Lower lobe of right lung (tissue), 2 donors: ENCODE data around the gene BOLL. TPM values are rescaled to one million over a fixed set of nuclear protein-coding genes. Genes with fewer than 3 reads are reported as not detected.

Experiments
- ATAC-seq, 2 donors: fragments of 200-7000 bp; cut with Tn5 transposase; one replicate each; pipeline ENCODE4 v1.9.1; 2020 to 2022; ENCODE audit warnings: mild to moderate bottlenecking in 2 of 2, moderate library complexity in 2 of 2
- DNase-seq: peaks from one replicate; pipeline ENCODE4 v3.0.0-alpha.2; 2020
- H3K27ac ChIP-seq: fragments of 200-600 bp; one replicate; pipeline ENCODE4 v1.8.0; 2022
- H3K27me3 ChIP-seq: fragments of 200-600 bp; one replicate; pipeline ENCODE4 v1.8.0; 2022; ENCODE audit warnings: low read depth
- H3K36me3 ChIP-seq: fragments of 200-600 bp; one replicate; pipeline ENCODE4 v1.8.0; 2022; ENCODE audit warnings: mild to moderate bottlenecking
- H3K4me1 ChIP-seq: fragments of 200-600 bp; one replicate; pipeline ENCODE4 v1.8.0; 2022
- H3K4me3 ChIP-seq: fragments of 200-600 bp; one replicate; pipeline ENCODE4 v1.8.0; 2022; ENCODE audit warnings: mild to moderate bottlenecking
- H3K9me3 ChIP-seq: fragments of 200-600 bp; one replicate; pipeline ENCODE4 v1.8.0; 2022
- intact Hi-C: fragments of 100-400 bp; cut with DNase I; formaldehyde crosslinking; loops from one replicate; pipeline ENCODE4 v1.11.0; 2022
- total RNA-seq: library from RNA; stranded (reverse); fragmentation: NEBNext Ultra II Directional; extraction: Animal tissue kit (Norgen Biotek cat#: 25700); gene quantifications from one replicate; pipeline ENCODE4 v1.2.1, GENCODE V29; 2021
- TF ChIP-seq, protein P1 (sequence below): fragments of 200-600 bp; IDR thresholded peaks from one replicate; pipeline ENCODE4 v1.8.0; 2022; ENCODE audit warnings: antibody characterized with exemption, mild to moderate bottlenecking
- donor health status: DM: no; HTN: yes; CAD: no; lungs with severe emphysema.

The BOLL gene
- total RNA-seq, 1 donor from 2014 or later = not detected

DNA sequence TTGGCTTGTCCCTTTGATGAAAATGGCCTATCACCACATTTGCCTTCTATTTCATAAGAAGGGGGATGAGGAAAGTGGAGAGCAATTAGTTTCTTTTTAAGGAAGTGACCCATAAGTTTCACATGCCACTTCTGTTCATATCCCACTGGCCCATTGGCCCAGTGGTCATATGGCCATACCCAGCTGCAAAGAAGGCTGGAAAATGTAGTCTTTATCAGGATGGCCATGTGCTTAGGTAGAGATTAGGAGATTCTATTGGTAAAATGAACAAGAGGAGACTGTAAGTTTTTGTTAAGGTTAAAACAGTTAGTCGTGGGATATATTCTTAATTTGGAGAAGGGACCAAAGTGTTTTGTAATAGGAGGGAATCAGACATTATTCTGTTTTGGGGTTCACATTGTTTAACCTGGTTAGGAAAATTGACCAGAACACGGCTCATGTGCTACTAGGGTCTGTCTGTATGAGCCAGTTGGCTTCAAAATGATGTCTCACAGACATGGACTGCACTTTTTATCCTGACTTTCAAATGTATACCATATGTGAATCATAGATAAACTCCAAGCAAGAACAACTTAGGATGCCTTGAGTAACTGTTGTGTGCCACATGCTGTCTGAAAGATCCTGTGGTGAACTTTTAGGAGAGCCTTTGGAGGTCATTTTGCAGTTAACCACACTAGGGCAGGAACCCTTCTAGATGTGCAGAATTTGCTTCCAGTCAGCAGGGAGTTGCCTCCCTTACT is 36.6 kb upstream of the BOLL start:
- DNase-seq (no peak), ATAC-seq (no peak)
- intact Hi-C loops = no loop called here
- no peaks in the 10 kb centered on the region for H3K9me3 ChIP-seq
- TF ChIP-seq, protein P1, sequence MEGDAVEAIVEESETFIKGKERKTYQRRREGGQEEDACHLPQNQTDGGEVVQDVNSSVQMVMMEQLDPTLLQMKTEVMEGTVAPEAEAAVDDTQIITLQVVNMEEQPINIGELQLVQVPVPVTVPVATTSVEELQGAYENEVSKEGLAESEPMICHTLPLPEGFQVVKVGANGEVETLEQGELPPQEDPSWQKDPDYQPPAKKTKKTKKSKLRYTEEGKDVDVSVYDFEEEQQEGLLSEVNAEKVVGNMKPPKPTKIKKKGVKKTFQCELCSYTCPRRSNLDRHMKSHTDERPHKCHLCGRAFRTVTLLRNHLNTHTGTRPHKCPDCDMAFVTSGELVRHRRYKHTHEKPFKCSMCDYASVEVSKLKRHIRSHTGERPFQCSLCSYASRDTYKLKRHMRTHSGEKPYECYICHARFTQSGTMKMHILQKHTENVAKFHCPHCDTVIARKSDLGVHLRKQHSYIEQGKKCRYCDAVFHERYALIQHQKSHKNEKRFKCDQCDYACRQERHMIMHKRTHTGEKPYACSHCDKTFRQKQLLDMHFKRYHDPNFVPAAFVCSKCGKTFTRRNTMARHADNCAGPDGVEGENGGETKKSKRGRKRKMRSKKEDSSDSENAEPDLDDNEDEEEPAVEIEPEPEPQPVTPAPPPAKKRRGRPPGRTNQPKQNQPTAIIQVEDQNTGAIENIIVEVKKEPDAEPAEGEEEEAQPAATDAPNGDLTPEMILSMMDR = no peak
- H3K36me3 ChIP-seq = no peaks in the 10 kb centered on the region
- no peak overlapping the region for H3K27ac ChIP-seq
- no peaks in the 10 kb centered on the region for H3K4me1 ChIP-seq
- H3K27me3 ChIP-seq = no peaks in the 10 kb centered on the region
- no peak overlapping the region for H3K4me3 ChIP-seq

GRCh38 chr2:197814526-197814925 is 29.4 kb upstream of the BOLL start:
- TF ChIP-seq, protein P1 = no peak
- H3K36me3 ChIP-seq = no peaks in the 10 kb centered on the region
- H3K27ac ChIP-seq = no peak overlapping the region
- no peaks in the 10 kb centered on the region for H3K9me3 ChIP-seq
- H3K4me1 ChIP-seq = no peaks in the 10 kb centered on the region
- intact Hi-C loops = loop anchor here (10.0 kb wide), 1 partner anchor 310 kb away; no protein-coding TSS in a partner anchor
- no peak overlapping the region for H3K4me3 ChIP-seq
- no peaks in the 10 kb centered on the region for H3K27me3 ChIP-seq
- DNase-seq (no peak), ATAC-seq (no peak)

GRCh38 chr2:197813093-197813787 is 28.1 kb upstream of the BOLL start:
- ATAC-seq = peak; percentile 51 to 77
- TF ChIP-seq, protein P1 = peak; percentile 56
- Histone ChIP-seq H3K4me3 (no peak overlapping the region), H3K4me1 (no peaks in the 10 kb centered on the region), H3K27ac (no peak overlapping the region), H3K36me3 (no peaks in the 10 kb centered on the region), H3K27me3 (no peaks in the 10 kb centered on the region), H3K9me3 (no peaks in the 10 kb centered on the region)
- DNase-seq = no peak
- intact Hi-C loops = loop anchor here (10.0 kb wide), 1 partner anchor 312 kb away; no protein-coding TSS in a partner anchor

GRCh38 chr2:197810491-197810890 is 25.4 kb upstream of the BOLL start:
- DNase-seq = no peak
- TF ChIP-seq, protein P1 = no peak
- Histone ChIP-seq H3K4me3 (no peak overlapping the region), H3K27me3 (no peaks in the 10 kb centered on the region), H3K4me1 (peaks cover 11% of the 10 kb centered on the region), H3K9me3 (no peaks in the 10 kb centered on the region), H3K36me3 (no peaks in the 10 kb centered on the region), H3K27ac (no peak overlapping the region)
- ATAC-seq = no peak
- intact Hi-C loops = loop anchor here (10.0 kb wide), 1 partner anchor 314 kb away; no protein-coding TSS in a partner anchor

- TF ChIP-seq, protein P1 = no peak
- Histone ChIP-seq H3K27ac (no peak overlapping the region), H3K4me3 (no peak overlapping the region), H3K27me3 (no peaks in the 10 kb centered on the region), H3K4me1 (peaks cover 14% of the 10 kb centered on the region), H3K9me3 (no peaks in the 10 kb centered on the region), H3K36me3 (no peaks in the 10 kb centered on the region)
- ATAC-seq (no peak), DNase-seq (no peak)
- intact Hi-C loops = loop anchor here (10.0 kb wide), 1 partner anchor 315 kb away; no protein-coding TSS in a partner anchor
Measured at GRCh38 chr2:197810016-197810415, 24.9 kb upstream of the BOLL start.
